GM12865 (cell line): ENCODE measurements around the gene OLFM2.

Experiments
- DNase-seq: peaks from one replicate; pipeline ENCODE4 v3.0.0; 2010; ENCODE audit warnings: low read depth
- H3K4me3 ChIP-seq: 2 replicates; pipeline ENCODE4 v1.5.1; 2011; ENCODE audit warnings: mild to moderate bottlenecking, low read depth, low read length, control low read depth
- TF ChIP-seq, protein P1 (sequence below): IDR thresholded peaks from 2 replicates; pipeline ENCODE4 v1.5.1; 2011; ENCODE audit warnings: low read length, control low read depth, low read depth, inconsistent platforms; ENCODE audit not compliant: insufficient read depth; ENCODE audit errors: missing control alignments

The OLFM2 gene

DNA sequence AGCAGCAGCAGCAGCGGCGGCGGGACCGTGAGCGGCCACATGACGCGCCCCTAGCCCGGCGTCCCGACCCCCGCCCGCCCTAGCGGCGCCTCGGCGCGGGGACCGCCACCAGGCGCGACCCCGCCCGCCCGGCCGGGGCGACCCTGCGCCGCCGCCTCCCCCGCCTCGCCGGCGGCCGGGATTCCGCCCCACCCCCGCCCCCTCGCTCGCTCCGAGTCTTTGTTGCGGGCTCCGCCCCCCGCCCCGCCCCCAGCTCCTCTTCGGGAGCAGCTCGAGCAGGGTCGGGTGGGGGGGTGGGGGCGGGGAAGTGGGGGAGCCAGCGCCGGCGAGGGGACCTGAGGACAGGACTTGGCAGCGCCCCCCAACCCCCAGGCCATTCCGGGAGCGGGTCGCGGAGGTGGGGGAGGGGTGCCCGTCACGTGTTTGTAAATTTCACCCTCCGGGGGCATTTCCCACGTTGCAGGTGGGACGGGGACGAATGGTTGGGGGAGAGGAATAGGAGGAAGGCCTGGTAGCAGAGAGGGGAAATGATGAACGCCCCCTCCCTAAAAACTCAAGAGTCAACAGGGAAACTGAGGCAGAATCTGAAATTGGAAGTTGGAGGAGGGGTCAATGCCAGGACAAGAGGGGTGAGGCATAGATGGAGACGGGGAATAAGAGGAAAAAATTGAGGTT is at the start of gene OLFM2:
OLFM2 (minus strand) TSS at position 190 of the 675 bp plus-strand sequence; CDS start at position 41, 149 bp downstream.
- TF ChIP-seq, protein P1, sequence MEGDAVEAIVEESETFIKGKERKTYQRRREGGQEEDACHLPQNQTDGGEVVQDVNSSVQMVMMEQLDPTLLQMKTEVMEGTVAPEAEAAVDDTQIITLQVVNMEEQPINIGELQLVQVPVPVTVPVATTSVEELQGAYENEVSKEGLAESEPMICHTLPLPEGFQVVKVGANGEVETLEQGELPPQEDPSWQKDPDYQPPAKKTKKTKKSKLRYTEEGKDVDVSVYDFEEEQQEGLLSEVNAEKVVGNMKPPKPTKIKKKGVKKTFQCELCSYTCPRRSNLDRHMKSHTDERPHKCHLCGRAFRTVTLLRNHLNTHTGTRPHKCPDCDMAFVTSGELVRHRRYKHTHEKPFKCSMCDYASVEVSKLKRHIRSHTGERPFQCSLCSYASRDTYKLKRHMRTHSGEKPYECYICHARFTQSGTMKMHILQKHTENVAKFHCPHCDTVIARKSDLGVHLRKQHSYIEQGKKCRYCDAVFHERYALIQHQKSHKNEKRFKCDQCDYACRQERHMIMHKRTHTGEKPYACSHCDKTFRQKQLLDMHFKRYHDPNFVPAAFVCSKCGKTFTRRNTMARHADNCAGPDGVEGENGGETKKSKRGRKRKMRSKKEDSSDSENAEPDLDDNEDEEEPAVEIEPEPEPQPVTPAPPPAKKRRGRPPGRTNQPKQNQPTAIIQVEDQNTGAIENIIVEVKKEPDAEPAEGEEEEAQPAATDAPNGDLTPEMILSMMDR: no peak
- H3K4me3 ChIP-seq: no peak within 1 kb of the TSS
- no peak for DNase-seq

DNA sequence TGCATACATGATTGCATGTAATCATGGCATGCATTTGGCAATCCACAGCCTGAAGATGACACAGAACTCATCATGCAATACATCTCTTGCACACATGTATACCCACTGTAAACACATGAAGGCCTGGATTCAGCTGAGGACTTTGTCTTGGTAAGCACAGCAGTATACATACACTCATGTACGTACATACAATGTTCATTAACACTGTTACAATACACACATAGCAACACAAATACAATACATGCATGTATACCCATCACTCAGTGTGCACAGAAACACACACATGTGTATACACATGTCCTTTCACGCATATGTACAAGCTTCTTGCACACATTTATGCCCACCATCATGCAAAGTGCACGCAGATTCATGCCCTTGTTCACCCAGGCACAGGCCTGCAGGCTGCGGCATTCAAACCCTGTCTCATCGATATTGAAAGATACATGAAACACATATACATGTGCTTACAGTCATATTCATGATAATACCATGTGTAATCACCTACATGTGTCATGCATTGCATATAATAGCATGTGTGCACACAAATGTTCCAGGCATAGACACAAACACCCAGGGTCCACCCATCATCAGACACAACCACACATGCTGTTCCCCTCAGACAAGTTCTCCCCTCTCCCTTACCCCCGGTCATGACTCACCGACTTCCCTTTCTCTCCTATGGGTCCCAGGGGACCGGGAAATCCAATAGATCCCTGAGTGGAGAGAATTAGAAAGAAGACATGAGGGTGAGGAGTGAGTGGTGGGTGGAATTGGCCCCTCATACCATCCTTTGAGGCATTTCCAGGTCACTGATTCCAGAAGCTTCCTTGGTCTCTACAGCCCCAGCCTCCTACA is 45.3 kb upstream of the OLFM2 start:
- DNase-seq: no peak
- no peak overlapping the region for H3K4me3 ChIP-seq
- TF ChIP-seq, protein P1: no peak

DNA sequence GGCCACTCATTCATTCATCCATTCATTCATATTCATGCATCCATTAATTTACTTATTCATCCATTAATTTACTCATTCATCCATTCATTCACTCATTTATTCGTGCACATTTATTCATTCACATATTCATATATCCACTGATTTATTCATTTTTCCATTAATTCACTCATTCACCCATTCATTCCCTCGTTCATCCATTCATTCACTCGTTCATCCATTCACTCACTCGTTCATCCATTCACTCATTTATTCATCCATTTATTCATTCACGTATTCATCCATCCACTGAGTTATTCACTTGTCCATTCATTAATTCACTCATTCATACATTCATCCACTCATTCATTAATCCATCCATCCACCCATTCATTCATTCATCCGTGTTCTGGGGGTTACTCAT is 35.8 kb upstream of the OLFM2 start:
- TF ChIP-seq, protein P1: no peak
- no peak overlapping the region for H3K4me3 ChIP-seq
- no peak for DNase-seq

DNA sequence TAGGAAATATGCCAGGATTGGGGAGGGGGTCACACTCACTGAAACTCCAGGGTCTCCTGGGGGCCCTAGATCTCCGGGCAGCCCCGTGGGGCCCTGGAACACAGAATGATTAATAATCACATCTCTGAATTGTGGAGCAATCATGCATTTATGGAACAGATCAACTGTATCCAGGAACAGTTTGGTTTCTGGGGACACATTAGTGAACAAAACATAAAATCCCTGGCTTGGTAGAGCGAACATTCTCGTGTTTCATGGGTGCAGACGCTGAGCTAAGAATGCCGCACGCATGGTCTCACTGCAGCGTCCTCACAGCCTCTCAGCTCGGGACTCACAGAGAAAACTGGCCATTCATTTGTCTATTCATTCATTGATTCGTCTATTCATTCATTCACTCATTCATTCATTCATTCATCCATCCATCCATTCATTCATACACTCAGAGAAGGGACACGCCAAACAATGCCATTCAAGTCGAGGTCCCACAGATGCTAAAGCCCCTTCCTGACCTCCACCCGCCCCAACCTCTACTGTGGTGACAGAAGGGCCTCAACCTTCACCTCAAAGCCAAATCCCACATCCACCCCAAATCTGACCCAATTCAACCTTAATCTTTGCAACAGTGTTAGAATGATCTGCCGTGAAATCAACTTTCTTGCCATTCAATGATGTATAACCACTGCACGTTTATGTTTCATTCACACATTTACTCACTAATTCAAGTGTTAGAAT is 35.0 kb upstream of the OLFM2 start:
- no peak for DNase-seq
- TF ChIP-seq, protein P1: no peak
- H3K4me3 ChIP-seq: no peak overlapping the region

DNA sequence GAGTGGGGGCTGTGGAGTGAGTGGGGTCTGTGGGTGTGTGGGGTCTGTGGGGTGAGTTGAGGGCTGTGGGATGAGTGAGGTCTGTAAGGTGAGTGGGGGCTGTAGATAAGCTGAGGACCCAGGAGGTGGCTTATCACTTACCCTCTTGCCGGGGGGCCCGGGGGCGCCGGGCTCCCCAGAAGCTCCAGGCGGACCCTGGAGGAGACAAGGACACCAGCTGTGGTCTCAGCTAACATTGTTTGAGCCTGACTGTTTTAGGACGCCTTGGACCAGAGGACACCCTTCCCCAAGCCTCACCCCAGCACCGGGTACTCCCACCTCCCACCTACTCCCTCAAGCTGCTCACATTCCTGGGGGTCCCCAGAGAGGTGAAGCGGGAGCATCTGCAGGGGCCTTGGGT is 34.2 kb upstream of the OLFM2 start:
- TF ChIP-seq, protein P1: no peak
- no peak overlapping the region for H3K4me3 ChIP-seq
- no peak for DNase-seq

DNA sequence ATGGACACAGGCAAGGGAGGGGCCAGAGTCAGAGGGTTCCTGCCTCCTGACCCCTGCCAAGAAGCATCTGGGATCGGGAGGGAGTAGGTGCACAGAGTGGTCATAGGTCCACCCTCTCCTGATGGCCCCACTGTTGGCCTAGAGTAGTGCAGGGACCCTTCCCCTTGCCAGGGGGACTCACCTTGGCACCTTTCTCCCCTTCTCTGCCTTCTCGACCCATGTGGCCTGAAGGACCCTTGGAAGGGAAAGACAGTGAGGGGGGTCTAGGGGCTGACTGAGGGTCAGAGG is 33.3 kb upstream of the OLFM2 start:
- no peak for DNase-seq
- TF ChIP-seq, protein P1: no peak
- no peak overlapping the region for H3K4me3 ChIP-seq
